Measurements from ENCODE around the gene RNASEH2A.
A peak's percentile ranks its signal among the peaks of the same experiment; 100 is the strongest.

The RNASEH2A gene

DNA sequence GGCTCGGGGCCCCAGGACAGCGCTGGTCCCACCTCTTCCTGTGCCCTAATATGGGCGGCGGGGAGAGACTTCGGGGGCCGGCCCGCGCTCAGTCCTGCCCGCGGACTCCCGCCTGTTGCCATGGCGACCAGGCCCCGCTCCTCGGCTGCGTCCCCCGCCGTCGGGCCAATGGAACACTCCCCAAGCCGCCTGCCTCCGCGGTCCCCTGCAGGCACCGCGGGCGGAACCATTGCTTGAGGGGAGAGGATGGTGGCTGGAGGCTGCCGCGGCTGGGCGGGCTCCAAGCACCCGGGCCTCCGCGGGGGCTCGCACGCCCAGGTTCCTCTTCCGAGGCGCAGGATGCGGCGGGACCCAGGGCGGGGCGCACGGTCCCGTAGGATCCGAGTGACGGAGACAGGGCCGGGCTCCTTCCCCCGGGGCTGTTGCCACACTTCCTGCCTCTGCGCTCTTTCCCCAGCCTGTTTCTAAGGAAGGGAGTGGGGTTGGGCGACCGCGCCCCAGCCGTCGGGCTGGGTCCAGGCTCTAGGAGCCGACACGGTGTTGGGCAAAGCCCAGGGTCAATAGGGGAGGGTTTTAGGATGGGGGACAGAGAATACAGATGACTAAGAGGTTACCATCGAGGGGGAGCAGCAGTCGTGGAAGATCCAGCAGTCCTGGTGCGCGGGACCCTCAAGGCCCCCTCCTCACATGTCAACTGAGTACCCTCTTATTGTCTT lies 16.3 kb upstream of the RNASEH2A start:
- TF ChIP-seq, protein P1, sequence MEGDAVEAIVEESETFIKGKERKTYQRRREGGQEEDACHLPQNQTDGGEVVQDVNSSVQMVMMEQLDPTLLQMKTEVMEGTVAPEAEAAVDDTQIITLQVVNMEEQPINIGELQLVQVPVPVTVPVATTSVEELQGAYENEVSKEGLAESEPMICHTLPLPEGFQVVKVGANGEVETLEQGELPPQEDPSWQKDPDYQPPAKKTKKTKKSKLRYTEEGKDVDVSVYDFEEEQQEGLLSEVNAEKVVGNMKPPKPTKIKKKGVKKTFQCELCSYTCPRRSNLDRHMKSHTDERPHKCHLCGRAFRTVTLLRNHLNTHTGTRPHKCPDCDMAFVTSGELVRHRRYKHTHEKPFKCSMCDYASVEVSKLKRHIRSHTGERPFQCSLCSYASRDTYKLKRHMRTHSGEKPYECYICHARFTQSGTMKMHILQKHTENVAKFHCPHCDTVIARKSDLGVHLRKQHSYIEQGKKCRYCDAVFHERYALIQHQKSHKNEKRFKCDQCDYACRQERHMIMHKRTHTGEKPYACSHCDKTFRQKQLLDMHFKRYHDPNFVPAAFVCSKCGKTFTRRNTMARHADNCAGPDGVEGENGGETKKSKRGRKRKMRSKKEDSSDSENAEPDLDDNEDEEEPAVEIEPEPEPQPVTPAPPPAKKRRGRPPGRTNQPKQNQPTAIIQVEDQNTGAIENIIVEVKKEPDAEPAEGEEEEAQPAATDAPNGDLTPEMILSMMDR (IDR thresholded peaks at IDR 0.05; ENCODE audit: low read length, missing control alignments), result no peak
- H3K4me3 ChIP-seq (replicated peaks; ENCODE audit: low read depth, low read length), result peak overlapping the region; percentile 99
- peak; percentile 97 for DNase-seq (ENCODE audit: low read depth)

DNA sequence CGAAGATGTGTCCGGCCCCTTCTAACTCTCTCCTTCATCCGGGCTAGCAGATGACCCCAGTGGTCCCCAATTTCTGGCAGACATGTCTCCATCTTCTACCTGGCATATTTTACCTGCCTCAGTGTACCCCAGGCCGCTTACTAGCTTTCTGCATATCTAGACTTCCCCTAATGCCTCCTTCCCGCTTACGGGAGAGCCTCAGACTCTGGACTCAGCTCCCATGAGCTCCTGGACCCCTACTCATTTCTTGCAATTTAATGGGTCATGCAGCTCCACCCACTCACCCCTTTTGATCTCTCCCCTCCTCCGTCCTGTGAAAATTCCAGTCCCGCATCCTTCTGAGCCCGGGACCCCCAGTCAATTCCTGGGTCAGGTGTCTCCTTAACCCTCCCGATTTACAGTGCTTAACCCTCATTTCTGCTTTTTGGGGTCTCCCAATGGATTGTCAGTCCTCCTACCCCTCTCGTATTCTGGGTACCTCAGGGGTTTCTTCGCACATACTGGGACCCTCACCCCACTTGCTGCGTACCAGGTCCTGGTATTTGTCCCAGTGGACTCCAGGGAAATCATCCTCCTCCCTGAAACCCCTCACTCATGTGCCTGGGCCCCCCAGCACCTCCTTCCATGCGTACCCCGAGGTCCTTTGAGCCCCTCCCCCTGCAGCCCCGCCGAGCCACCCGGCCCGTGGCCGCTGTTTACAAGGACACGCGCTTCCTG lies 15.6 kb upstream of the RNASEH2A start:
- DNase-seq (ENCODE audit: low read depth), result no peak
- TF ChIP-seq, protein P1 (IDR thresholded peaks at IDR 0.05; ENCODE audit: low read length, missing control alignments), result no peak
- peak overlapping the region; percentile 99 for H3K4me3 ChIP-seq (replicated peaks; ENCODE audit: low read depth, low read length)

DNA sequence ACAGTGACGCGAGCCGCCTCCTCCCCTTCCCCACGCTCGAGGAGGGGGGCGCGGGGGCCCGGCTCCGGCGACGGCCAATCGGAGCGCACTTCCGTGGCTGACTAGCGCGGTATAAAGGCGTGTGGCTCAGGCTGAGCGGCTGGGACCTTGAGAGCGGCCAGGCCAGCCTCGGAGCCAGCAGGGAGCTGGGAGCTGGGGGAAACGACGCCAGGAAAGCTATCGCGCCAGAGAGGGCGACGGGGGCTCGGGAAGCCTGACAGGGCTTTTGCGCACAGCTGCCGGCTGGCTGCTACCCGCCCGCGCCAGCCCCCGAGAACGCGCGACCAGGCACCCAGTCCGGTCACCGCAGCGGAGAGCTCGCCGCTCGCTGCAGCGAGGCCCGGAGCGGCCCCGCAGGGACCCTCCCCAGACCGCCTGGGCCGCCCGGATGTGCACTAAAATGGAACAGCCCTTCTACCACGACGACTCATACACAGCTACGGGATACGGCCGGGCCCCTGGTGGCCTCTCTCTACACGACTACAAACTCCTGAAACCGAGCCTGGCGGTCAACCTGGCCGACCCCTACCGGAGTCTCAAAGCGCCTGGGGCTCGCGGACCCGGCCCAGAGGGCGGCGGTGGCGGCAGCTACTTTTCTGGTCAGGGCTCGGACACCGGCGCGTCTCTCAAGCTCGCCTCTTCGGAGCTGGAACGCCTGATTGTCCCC lies 14.9 kb upstream of the RNASEH2A start, which contains the start of gene JUNB:
Gene JUNB, plus strand, starts transcription at position 142 of the 706 bp plus-strand sequence. Its CDS starts 286 bp downstream, at position 428.
- TF ChIP-seq, protein P1 (IDR thresholded peaks at IDR 0.05; ENCODE audit: low read length, missing control alignments), result no peak
- H3K4me3 ChIP-seq (replicated peaks; ENCODE audit: low read depth, low read length), result peak within 1 kb of the TSS; percentile 99
- peak; percentile 99 for DNase-seq (ENCODE audit: low read depth)

DNA sequence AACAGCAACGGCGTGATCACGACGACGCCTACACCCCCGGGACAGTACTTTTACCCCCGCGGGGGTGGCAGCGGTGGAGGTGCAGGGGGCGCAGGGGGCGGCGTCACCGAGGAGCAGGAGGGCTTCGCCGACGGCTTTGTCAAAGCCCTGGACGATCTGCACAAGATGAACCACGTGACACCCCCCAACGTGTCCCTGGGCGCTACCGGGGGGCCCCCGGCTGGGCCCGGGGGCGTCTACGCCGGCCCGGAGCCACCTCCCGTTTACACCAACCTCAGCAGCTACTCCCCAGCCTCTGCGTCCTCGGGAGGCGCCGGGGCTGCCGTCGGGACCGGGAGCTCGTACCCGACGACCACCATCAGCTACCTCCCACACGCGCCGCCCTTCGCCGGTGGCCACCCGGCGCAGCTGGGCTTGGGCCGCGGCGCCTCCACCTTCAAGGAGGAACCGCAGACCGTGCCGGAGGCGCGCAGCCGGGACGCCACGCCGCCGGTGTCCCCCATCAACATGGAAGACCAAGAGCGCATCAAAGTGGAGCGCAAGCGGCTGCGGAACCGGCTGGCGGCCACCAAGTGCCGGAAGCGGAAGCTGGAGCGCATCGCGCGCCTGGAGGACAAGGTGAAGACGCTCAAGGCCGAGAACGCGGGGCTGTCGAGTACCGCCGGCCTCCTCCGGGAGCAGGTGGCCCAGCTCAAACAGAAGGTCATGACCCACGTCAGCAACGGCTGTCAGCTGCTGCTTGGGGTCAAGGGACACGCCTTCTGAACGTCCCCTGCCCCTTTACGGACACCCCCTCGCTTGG lies 14.1 kb upstream of the RNASEH2A start:
- DNase-seq (ENCODE audit: low read depth), result peak; percentile 60
- peak overlapping the region; percentile 99 for H3K4me3 ChIP-seq (replicated peaks; ENCODE audit: low read depth, low read length)
- TF ChIP-seq, protein P1 (IDR thresholded peaks at IDR 0.05; ENCODE audit: low read length, missing control alignments), result no peak

DNA sequence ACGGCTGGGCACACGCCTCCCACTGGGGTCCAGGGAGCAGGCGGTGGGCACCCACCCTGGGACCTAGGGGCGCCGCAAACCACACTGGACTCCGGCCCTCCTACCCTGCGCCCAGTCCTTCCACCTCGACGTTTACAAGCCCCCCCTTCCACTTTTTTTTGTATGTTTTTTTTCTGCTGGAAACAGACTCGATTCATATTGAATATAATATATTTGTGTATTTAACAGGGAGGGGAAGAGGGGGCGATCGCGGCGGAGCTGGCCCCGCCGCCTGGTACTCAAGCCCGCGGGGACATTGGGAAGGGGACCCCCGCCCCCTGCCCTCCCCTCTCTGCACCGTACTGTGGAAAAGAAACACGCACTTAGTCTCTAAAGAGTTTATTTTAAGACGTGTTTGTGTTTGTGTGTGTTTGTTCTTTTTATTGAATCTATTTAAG lies 13.5 kb upstream of the RNASEH2A start:
- peak overlapping the region; percentile 99 for H3K4me3 ChIP-seq (replicated peaks; ENCODE audit: low read depth, low read length)

More for the DNA sequence above, 13.5 kb upstream of the RNASEH2A start:
- TF ChIP-seq, protein P1 (IDR thresholded peaks at IDR 0.05; ENCODE audit: low read length, missing control alignments), result no peak
- DNase-seq (ENCODE audit: low read depth), result no peak
